Posterior vena cava (tissue), 2 donors: ENCODE measurements around the gene HMGN4. TPM values are rescaled to one million over a fixed set of nuclear protein-coding genes. Genes with fewer than 3 reads are reported as not detected.

ENCODE experiments used
- DNase-seq: peaks from one replicate; pipeline ENCODE4 v3.0.0-alpha.2; 2020; ENCODE audit warnings: low spot score
- intact Hi-C, 2 donors: fragments of 100-400 bp; cut with DNase I; formaldehyde crosslinking; loops; one replicate each; pipeline versions ENCODE4 v1.14.1 to v1.14.2; 2022 to 2023
- total RNA-seq, 2 donors: library from RNA; stranded (reverse); fragmentation: NEBNext Ultra II Directional; extraction: Animal tissue kit (Norgen Biotek cat#: 25700); gene quantifications; one replicate each; pipeline ENCODE4 v1.2.1, GENCODE V29; 2021
- donor health status: DM: yes; HTN: yes; CAD: no.
- donor health status: DM: yes; HTN: yes; CAD: no.

HMGN4 gene
- total RNA-seq, 2 donors from 2014 or later: 54.2 to 62.0 TPM

GRCh38 chr6:26568601-26569432 is 30.7 kb downstream of the HMGN4 start:
- peak; percentile 96 for DNase-seq
- intact Hi-C loops: no loop called here

GRCh38 chr6:26569433-26569764 is 31.2 kb downstream of the HMGN4 start:
- intact Hi-C loops: no loop called here
- DNase-seq: no peak

GRCh38 chr6:26570027-26570809 is 32.1 kb downstream of the HMGN4 start:
- DNase-seq: no peak
- intact Hi-C loops: no loop called here

GRCh38 chr6:26571592-26572296 is 33.6 kb downstream of the HMGN4 start:
- no peak for DNase-seq
- intact Hi-C loops: no loop called here

- intact Hi-C loops: loop anchor here in 1 of 2 donors (2.0 kb wide), 1 partner anchor 19 kb away; no protein-coding TSS in a partner anchor
- DNase-seq: no peak
Observed at GRCh38 chr6:26575494-26575939, 37.4 kb downstream of the HMGN4 start.

GRCh38 chr6:26576407-26576843 is 38.3 kb downstream of the HMGN4 start:
- intact Hi-C loops: no loop called here

GRCh38 chr6:26576929-26577719 is 39.0 kb downstream of the HMGN4 start:
- no peak for DNase-seq
- intact Hi-C loops: no loop called here

More at GRCh38 chr6:26576407-26576843, 38.3 kb downstream of the HMGN4 start:
- no peak for DNase-seq

GRCh38 chr6:26577720-26578072 is 39.5 kb downstream of the HMGN4 start:
- intact Hi-C loops: no loop called here
- no peak for DNase-seq

- DNase-seq: no peak
- intact Hi-C loops: no loop called here
Observed at GRCh38 chr6:26578279-26578678, 40.1 kb downstream of the HMGN4 start.

- no peak for DNase-seq
- intact Hi-C loops: no loop called here
Observed at GRCh38 chr6:26578741-26579140, 40.6 kb downstream of the HMGN4 start.

- intact Hi-C loops: loop anchor here in 1 of 2 donors (10.0 kb wide), 1 partner anchor 237 kb away; no protein-coding TSS in a partner anchor
- no peak for DNase-seq
Observed at GRCh38 chr6:26581164-26581915, 43.2 kb downstream of the HMGN4 start.

GRCh38 chr6:26588965-26589364 is 50.8 kb downstream of the HMGN4 start:
- intact Hi-C loops: loop anchor here in 1 of 2 donors (10.0 kb wide), 1 partner anchor 244 kb away; no protein-coding TSS in a partner anchor
- DNase-seq: no peak

- no peak for DNase-seq
- intact Hi-C loops: no loop called here
Observed at GRCh38 chr6:26592649-26593048, 54.5 kb downstream of the HMGN4 start.

- intact Hi-C loops: loop anchor here in 1 of 2 donors (2.0 kb wide), 1 partner anchor 19 kb away; no protein-coding TSS in a partner anchor
- no peak for DNase-seq
Observed at GRCh38 chr6:26593278-26594130, 55.3 kb downstream of the HMGN4 start.

GRCh38 chr6:26594131-26594498 is 55.9 kb downstream of the HMGN4 start:
- DNase-seq: no peak
- intact Hi-C loops: loop anchor here in 1 of 2 donors (2.0 kb wide), 1 partner anchor 19 kb away; no protein-coding TSS in a partner anchor

- DNase-seq: no peak
- intact Hi-C loops: loop anchor here in 1 of 2 donors (2.0 to 5.0 kb wide), 2 partner anchors 20 to 253 kb away; no protein-coding TSS in a partner anchor
Observed at GRCh38 chr6:26594730-26595632, 56.8 kb downstream of the HMGN4 start.
